Epithelial cell of esophagus (primary cell): ENCODE data around the gene EDC4.
"Not testable (repeated sequence)": the region's sequence is repeated elsewhere in the genome, so short reads cannot be mapped to it uniquely, and the experiment has no call there.

Experiments used
- DNase-seq: peaks from one replicate; pipeline ENCODE4 v3.0.0; 2010; ENCODE audit warnings: low read depth
- H3K4me3 ChIP-seq: 2 replicates; pipeline ENCODE4 v1.5.1; 2011; ENCODE audit warnings: mild to moderate bottlenecking, low read length, control low read depth
- TF ChIP-seq, protein P1 (sequence below): IDR thresholded peaks from 2 replicates; pipeline ENCODE4 v1.5.1; 2011; ENCODE audit warnings: low read depth, mild to moderate bottlenecking, low read length, control low read depth, inconsistent platforms; ENCODE audit not compliant: insufficient read depth; ENCODE audit errors: missing control alignments

The EDC4 gene

DNA sequence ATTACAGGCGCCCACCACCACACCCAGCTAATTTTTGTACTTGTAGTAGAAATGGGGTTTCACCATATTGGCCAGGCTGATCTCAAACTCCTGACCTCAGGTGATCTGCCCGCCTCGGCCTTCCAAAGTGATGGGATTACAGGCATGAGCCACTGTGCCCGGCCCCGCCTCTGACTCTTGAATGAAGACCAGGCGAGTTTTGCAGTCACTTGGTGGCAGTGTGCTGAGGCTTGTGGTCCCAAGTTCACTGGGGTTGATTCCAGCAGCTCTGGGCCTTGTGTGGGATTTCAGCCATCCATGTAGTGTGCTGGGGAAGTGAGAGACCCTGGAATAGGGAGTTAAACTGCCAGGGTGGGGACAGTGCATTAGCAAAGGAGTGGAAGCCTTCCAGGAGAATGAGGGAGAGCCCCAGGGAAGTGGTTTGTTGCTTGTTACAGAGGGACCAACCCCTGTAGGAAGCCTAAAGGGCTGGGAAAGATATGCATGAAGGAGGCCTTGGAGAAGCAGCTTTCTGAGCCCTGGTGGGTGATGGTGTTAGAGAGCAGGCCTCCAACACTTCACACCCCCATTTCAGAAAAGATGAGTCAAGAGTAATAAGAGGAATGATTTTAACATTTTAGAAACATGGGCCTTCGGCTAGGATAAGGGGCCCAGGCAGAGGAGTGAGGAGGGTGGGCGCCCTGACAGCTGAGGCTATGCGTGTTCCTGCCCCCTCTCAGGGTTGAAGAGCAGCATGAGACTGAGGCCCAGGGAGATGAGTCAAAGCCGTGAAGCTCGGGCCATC, 34.7 kb downstream of the EDC4 start:
- H3K4me3 ChIP-seq, result no peak overlapping the region
- no peak for DNase-seq
- TF ChIP-seq, protein P1, sequence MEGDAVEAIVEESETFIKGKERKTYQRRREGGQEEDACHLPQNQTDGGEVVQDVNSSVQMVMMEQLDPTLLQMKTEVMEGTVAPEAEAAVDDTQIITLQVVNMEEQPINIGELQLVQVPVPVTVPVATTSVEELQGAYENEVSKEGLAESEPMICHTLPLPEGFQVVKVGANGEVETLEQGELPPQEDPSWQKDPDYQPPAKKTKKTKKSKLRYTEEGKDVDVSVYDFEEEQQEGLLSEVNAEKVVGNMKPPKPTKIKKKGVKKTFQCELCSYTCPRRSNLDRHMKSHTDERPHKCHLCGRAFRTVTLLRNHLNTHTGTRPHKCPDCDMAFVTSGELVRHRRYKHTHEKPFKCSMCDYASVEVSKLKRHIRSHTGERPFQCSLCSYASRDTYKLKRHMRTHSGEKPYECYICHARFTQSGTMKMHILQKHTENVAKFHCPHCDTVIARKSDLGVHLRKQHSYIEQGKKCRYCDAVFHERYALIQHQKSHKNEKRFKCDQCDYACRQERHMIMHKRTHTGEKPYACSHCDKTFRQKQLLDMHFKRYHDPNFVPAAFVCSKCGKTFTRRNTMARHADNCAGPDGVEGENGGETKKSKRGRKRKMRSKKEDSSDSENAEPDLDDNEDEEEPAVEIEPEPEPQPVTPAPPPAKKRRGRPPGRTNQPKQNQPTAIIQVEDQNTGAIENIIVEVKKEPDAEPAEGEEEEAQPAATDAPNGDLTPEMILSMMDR, result no peak

DNA sequence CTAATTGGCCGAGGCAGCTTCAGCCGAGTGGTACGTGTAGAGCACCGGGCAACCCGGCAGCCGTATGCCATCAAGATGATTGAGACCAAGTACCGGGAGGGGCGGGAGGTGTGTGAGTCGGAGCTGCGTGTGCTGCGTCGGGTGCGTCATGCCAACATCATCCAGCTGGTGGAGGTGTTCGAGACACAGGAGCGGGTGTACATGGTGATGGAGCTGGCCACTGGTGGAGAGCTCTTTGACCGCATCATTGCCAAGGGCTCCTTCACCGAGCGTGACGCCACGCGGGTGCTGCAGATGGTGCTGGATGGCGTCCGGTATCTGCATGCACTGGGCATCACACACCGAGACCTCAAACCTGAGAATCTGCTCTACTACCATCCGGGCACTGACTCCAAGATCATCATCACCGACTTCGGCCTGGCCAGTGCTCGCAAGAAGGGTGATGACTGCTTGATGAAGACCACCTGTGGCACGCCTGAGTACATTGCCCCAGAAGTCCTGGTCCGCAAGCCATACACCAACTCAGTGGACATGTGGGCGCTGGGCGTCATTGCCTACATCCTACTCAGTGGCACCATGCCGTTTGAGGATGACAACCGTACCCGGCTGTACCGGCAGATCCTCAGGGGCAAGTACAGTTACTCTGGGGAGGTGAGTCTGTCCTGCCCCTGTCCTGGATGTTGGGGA, 36.3 kb downstream of the EDC4 start:
- DNase-seq, result no peak
- TF ChIP-seq, protein P1, result no peak
- no peak overlapping the region for H3K4me3 ChIP-seq

DNA sequence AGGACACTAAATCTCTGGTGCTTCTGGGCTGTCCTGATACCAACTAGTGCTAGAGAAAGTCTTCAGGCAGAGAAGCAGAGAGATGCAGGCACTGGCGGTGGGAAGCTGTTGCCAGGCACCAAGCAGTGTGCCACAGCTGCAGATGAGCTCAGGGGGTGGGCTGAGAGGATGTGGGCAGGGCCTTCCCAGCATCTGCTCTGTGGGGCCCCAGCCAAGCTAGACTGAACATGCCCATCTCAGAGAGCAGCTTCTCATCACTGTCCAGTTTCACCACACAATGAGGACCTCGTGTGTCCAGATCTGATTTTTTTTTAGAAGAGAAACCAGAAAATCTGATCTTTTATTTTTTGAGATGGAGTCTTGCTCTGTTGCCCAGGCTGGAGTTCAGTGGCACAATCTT, 37.3 kb downstream of the EDC4 start:
- DNase-seq, result peak; percentile 81
- no peak overlapping the region for H3K4me3 ChIP-seq
- TF ChIP-seq, protein P1, result no peak

DNA sequence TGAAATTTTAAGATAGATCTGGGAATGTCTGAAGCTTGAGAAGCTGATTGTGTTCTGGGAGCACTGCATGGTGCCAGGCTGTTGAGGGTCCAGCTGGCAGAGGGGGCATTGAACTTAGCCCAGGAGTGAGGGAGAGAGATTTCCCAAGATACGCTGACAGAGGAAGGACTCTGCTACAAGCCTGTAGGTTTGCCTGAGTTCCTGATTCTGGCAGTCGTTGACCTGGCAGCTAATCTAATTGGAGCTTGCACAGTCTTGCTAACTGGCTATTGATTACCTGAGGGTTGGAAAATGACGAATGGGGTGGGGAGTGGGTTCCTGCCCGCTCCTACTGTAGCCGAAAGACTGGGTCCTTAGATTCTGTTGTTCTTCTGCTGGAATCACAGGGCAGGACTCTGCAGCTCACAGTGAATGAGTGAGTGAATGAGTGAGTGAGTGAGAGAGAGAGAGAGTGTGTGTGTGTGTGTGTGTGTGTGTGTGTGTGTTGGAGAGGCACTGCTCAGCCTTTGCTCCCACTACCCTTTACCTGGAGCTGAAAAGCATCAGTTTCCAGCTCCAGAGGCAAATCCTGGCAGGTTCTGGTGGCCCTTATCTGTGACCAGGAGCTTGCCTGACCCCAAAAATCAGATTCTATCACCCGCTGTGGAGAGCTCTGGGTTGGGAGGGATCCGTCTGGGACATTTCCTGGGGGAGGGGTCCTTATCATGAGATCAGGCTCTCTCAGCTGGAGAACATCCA, 42.1 kb downstream of the EDC4 start:
- TF ChIP-seq, protein P1, result no peak
- no peak for DNase-seq
- no peak overlapping the region for H3K4me3 ChIP-seq

DNA sequence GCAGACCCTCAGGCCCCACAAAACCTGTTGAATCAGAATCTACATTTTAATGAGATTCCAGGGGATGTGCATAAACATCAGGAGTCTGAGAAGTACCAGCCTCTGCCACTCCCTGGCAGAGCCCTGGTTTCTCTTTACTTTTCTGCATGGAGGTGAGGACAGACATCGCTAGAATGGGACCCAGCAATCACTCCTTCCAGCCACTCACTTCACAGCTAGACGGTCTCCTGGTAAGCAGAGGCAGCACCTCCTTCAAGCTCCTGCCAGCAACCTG, 42.6 kb downstream of the EDC4 start:
- H3K4me3 ChIP-seq, DNase-seq: not testable (repeated sequence)

DNA sequence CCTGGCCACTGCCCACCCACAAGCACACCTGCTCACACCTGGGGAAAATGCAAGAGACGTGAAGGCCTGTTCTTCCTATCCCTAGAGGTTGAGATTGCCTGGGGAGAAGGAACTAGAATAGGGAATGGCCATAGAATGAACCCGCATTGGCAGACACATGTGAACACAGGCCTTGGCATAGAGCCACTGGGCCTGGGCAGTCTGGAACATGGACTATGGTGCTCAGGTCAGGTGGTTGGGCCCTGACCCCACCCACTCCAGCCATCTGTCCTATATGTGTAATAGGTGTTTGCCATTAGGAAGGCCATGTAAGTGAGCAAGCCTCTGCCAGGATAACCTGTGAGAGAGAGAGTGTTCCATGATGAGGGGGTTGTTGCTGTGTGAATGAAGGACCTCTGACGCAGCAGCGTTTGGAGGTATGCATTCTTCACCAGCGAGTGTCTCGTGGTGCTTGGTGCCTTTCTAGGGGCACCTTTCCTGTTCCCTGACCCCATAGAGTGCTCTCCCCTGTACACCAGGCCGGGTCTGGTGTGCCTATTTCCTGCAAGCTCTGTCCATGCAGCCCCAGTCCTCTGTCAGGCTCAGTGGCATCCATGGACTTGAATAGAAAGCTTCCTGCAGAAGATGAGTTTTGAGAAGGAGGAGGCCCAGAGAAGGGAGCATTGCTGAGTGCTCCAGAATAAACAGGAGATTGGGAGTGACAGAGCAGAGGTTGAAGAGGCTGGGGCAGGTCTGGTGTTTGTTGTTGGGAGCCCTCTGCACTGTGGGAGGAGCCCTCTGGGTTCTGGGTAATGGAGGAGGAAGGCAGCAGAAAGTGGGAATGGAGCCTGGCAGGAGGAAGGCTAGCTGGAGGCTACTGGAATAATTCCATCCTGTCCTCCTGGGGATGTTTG, 43.2 kb downstream of the EDC4 start:
- H3K4me3 ChIP-seq, result no peak overlapping the region
- TF ChIP-seq, protein P1, result no peak

More for the DNA sequence above, 43.2 kb downstream of the EDC4 start:
- no peak for DNase-seq
